Activated CD4-positive, alpha-beta T cell treated with anti-CD3 and anti-CD28 coated beads, Interleukin-2, amount 50 U/mL, for 24 hours (primary cell): Measurements from ENCODE around the gene PCP4L1.

Source experiments
- DNase-seq, 2 donors: peaks; one replicate each; pipeline ENCODE4 v3.0.0-alpha.2; 2020; ENCODE audit warnings: low read depth in 1 of 2, low spot score in 1 of 2

PCP4L1 gene

DNA sequence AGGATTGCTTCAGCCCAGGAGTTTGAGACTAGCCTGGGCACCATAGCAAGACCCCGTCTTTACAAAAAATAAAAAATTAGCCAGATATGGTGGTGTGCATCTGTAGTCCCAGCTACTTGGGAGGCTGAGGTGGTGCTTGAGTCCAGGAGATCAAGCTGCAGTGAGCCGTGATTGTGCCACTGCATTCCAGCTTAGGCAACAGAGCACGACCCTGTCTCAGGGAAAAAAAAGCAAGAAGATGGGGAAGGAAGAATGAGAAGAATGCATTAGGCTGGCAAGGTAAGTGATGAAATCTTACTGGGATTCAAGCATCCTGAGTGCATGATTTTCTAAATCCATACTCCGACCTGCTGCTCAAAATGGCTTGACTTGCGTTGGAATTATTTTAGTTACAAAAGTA, 6.8 kb downstream of the PCP4L1 start:
- DNase-seq, result no peak

DNA sequence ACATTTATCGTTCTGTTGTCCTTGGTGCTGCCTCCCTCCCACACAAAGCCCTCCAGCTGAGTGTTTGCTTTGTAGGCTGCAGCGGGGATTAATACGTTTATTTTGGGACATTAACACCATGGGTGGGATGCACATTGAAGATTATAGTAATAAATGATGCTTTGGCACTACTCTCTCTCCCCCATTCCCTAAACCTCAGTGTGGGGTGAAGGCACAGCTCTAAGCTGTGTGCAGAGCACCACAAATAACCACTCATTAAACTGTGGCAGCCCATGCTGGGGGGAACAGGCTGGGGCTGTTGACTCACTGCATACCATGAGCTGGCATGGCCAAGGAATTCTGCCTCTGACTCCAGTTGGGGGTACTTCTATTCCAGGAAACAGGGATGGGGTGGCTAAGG, 7.7 kb downstream of the PCP4L1 start:
- DNase-seq, result no peak

DNA sequence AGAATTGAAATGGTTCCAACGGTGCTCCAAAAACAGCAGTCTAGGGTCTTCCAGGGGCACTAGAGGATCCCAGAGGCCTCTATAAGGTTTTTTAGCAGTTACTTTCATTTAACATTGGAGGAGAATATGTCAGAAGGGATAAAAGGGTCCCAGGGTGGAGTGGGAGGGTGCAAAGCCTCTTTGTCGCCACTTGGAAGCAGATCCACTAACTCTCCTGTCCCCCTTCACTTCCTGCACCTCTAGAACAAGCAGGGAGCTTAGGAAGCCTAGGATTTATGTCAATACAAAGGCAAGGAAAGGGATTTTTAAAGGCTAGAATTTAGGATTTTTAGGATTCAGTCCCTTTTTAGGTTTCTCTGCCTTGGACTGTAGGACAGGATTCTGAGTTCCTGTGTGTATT, 8.3 kb downstream of the PCP4L1 start:
- DNase-seq, result no peak

DNA sequence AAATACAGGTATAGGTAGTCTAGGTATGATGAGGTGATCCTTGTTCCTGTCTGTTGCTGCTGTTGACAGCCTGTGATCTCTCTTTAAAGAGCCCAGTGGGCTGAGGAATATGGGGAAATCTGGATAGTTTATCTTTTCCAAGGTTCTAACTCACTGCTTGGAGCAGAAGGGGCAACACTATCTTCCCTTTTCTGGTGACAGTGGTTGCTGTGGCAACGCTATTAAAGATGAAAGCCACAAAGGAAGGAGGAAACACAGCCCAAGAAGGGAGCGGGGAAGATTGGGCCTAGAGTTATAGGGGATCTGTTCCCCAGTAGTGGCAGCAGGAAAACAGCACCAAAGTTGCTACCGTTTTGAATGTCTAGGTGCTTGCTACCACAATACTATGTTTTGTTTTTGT, 8.8 kb downstream of the PCP4L1 start:
- DNase-seq, result no peak

DNA sequence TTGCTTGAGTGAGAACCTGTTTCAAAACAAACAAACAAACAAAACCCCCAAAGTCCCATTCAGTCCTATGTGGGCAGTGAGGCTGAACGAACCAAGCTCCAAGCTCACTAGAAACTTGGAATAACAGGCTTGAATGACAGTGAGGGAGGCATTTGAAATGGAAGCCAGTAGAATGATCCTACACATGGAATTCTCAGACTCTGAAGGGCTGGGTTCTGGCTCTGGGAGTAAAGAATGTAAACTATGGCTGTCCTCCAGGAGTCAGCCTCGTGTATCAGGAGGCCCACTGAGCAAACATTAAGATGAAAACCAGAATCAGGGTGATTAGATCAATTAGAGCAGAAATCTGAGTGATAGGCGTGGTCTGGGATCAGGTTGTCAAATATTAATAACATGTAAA, 14.9 kb downstream of the PCP4L1 start:
- no peak for DNase-seq

DNA sequence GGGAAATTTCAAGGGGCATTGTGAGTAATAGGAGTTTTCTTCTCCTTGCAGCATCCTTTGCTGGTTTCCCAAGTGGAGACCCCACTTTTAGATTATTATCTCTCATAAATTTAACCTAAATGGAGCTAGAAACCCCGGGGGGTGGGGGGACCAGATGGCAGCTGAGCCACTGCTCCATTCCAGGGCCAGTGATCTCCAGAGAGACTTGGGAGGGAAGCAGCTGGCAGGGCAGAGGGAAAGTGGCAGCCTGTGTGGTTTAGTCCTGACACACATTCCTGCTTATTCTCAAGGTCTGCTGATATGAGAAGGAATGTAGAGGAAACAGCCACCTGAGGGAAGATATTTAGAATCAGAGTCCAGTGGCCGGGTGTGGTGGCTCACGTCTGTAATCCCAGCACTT, 16.3 kb downstream of the PCP4L1 start:
- no peak for DNase-seq

DNA sequence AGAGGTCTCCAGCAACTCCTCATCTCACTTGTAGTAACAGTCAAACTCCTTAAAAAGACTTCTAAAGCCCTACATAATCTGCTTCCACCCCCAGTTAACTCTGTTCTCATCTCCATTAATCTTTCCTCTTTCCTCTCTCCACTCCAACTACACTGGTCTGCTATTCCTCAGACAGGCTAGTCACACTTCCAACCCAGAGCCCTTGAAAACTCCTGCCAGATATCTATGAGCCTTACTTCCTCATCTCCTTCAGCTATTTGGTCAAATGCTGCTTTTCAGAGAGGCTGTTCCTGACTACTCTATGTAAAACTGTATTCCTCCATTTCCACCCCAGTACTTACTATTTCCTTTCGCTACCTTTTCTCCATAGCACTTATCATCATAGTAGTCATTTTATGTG, 24.4 kb downstream of the PCP4L1 start:
- DNase-seq, result no peak

DNA sequence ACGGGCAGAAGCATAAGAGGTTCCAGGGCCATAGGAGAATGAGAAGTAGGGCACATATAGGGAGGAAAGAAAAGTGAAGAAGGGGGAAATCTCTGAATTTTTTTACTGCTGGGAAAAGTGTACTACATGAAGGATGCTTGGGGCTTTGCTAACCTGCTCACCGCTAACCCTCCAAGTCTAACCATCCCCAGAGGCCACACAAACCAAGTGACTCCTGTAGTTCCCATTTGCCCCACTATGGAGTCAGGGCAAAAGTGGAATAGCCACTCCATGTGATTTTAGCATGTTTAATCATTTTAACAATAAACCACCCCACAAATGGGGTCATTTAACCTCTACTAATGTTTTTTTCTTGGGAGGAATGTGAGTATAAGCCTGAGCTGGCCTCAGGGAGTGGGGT, 26.6 kb downstream of the PCP4L1 start:
- no peak for DNase-seq

DNA sequence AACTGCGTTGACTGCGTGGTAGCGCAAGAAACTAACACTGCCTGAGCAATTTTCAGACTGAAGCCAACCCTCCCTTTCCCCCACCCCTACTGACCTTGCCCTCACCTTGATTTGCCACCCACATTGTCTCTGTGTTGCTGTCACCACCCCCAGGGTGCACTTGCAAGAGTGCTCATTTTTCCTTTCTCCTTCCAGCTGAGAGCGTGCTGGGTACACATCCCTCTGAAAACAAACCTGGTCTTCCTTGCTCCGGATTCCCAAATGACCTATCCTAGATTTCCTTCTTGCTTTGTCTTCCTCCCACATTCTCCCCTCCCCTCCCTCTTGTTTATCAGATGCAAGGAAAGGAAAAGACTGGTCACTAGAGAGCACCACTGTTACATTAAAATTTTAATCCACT, 27.0 kb downstream of the PCP4L1 start:
- no peak for DNase-seq

DNA sequence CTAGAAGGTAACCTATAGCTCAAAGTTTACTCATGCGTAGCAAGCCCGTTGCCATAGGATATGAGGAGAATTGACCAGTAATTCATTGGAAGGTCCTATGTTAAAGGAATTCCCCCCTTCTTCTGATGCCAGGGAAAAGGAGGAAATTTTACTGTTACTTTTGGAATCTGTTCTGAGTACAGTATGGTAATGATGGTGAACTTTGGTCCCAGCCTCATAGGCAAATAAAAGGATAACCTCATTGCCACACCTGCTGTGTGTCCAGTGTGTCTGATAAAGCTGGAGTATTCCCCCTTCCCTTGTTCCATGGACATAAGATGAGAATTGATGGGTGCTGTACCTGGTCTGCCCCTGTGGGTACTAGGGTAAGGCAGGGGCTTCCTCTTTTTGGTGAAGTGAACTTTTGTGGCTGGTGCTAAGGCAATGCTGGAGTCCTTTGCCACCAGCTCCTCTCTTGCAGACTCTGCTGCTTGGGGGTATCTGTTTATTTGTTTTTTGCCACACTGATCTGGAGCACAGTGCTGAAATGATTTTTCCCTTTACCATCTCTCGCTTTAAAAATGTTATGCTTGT, 29.0 kb downstream of the PCP4L1 start:
- DNase-seq, result no peak

DNA sequence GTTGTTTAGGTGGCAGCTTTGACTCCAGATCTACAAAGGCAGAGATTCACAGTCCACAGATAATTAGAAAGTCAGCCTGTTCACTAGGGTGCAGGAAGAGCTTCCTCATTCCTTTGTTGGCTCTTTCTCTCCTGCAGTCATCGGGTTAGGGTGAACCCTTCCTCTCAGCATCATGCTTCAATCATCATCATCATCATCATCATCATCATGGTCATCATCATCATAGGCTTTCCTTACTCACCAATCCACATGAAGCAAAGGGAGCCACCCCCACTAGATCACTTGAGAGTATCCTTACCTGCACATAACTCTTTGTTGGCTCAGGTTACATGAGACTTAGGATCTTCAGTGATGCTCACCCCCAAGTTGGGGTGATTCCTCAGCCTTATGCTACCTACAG, 32.2 kb downstream of the PCP4L1 start:
- no peak for DNase-seq

DNA sequence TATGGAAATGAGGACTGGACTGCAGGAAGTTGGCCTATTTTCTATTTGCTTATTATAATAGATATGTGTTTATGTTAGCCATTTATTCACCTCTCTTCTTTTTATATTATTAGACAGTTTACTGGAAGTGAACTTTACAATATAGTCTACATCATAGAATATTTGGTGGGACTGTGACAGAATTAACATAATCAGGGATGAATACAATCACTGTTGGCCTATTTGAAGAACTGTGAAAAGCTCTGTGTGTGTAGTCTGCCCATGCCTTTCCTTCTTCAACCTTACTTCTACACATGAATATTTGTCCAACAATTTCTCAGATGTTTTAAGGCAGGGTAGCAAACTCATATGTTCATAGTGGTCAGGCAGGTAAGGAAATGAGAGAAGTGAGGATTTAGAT, 38.9 kb downstream of the PCP4L1 start:
- DNase-seq, result no peak

DNA sequence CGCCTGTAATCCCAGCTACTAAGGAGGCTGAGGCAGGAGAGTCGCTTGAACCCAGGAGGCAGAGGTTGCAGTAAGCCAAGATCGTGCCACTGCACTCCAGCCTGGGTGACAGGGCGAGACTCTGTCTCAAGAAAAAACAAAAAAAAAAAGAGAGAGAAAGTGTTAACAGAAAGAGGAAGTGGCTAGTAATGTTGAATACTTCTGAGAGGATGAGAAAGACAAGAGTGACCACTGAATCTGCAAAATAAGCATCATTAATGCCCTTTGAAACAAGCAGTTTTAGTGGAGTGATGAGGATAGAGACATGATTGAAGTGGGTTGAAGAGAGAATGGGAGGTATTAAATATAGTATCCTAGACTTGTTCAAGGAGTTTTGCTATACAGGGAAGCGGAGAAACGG, 39.6 kb downstream of the PCP4L1 start:
- DNase-seq, result no peak

DNA sequence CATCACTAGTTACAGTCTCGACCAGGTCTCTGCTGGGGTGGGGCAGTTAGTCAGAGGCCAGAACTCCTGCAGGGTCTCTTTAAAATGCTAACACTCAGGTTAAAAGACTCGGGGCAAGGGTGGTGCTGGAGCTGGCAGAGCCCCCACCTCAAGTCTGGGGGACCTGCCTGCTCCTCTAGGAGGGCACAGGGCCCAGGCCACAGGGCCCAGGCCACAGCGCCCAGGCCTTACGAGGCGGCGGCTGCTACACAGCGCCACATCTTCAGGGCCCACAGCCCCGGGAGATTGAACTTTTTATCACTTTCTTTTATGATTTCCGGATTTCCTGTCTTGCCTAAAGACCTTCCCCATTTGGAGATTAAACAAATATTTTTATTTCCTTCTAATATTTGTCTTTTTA, 40.8 kb downstream of the PCP4L1 start:
- no peak for DNase-seq

DNA sequence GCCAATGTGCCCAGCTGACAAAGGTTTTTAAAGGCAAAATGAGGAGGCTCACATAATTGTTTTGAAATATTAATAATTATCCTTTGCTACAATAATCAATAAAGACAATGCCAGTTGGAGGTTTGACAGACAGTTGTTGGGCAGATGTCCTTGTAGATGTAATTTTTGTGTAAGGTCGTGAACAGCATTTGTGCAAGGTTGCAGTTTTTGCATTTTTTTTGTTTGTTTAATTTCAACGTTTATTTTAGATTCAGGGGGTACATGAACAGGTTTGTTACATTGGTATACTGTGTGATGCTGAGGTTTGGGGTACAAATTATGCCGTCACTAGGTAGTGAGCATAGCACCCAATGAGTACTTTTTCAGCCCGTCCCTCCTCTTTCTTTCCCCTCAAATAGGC, 41.9 kb downstream of the PCP4L1 start:
- DNase-seq, result no peak

DNA sequence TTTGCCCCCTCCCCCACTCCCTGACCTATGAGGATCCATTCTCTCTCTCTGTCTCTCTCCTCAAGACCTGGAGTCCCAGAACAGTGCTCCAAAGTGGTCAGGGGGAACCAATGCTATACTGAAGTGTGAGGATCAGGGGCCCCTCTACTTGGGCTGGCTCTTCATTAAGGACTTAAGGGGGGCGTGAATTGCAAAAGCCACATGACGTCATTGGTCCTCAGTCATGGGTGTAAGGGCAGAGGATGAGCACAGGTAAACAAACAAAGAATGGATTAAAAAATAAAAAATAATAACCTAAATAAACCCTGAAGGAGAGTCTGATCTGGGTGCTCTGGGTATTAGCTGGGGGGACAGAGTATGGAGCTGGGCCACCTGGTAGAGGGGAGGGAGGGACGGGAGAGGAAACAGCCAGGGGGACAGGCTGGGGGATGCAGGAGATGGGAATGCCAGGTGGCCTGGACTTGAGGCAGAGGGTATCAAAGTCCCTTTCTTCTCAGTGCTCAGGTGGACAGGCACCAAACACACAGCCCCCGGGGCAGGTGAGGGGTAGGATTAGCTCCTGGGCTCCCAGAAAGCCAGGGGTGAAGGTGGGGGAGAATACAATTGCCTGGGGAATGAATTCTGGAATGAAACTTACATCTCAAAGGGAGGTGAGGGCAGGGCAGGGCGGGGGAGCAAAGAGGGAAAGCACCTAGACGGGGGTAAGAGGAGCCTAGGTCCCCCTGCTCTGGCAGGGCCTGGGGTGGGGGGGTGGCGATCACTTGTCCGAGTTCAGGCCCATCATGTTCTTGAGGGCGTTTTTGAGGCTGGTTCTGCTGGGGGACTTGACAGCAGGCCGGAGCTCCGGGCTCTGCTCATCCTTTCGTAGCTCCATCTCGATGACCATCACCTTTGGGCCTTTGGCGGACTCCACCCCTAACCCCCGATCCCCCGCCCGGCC, 46.7 kb downstream of the PCP4L1 start:
- no peak for DNase-seq

DNA sequence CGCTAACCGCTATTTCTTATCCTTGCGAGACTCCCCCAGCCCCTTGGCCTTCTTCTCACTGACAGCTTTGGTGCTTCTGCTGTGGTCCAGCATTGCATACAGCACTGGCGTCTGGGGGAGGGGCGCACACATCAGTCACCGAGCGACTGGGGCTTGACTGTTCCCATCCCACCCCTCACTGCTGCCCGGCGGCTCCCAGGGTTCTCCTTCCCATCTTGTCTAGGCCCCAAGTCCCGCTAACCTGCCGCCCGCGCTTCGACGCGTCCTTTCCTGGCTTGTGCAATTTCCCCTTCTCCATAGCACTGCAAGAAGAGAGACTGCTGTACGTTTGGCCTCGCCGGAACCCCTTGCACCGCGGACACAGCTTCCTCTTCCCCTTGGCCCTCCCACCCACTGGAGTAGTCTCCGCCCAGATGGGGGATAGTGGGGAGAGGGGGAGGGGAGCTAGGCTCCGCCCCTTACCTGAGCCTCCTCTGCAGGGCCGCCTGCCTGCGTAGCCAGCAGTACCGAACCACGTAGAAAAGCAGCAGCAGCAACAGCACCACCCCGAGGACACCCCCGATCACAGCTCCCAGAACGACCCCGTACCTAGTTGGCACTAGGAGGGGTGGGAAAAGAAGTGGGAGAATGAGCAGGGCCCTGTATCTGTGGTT, 47.4 kb downstream of the PCP4L1 start:
- DNase-seq, result peak; percentile 58 to 68

DNA sequence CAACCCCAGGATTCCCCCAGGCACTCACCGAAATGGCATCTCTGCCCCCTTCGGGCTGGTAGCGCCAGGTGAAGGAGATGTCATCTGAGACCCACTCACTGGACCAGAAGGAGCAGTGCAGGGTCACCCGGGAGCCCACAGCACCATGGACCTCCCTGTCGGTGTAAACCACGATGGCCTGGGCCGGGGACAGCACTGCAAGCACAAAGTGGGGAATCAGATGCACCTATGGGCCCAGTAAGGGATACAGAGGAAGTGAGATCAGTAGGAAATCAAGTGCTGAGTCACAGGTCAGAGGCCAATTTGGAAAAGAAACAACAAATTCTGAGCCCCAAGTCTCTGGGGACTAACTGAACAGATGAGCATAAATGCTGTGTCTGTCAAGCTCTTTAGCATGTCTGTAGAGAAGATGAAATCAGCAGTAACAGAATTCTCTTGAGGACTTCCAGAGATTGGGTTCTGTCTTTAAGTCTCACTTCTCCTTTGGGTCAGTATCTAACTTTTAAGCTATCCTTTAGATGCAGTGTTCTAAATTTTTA, 48.8 kb downstream of the PCP4L1 start:
- no peak for DNase-seq

DNA sequence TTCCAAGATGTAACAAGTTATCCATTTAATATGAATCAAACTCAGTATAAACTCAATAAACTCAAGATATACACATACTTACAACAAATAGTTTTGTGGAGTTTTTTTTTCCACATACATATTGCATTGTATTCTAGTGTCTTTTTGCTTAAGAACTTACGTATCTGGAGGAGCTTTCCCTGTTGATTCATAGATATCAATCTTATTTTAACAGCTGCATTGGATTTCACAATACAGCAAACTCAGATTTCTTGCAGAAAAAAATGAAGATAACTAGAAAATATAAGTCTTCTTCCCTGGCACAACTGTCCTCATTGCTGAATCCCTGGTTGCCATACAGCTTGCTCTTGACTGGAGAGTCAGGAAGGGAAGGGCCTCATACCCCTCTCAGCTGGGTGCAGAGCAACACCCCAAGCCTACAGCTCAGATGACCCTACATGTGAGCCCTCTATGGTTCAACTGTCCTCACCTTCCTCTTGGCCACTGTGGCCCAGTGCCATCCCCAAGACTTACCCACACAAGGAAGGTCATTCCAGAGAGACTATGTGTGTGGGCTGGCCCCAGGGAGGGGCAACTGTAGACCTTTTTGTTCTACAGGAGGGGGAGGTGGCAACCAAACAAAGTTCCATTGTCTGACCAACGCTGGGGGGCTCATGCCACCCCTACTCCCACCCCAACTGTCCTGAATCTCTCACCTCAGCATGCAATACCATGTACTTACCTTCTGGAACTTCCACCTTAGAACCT, 49.5 kb downstream of the PCP4L1 start:
- DNase-seq, result no peak

DNA sequence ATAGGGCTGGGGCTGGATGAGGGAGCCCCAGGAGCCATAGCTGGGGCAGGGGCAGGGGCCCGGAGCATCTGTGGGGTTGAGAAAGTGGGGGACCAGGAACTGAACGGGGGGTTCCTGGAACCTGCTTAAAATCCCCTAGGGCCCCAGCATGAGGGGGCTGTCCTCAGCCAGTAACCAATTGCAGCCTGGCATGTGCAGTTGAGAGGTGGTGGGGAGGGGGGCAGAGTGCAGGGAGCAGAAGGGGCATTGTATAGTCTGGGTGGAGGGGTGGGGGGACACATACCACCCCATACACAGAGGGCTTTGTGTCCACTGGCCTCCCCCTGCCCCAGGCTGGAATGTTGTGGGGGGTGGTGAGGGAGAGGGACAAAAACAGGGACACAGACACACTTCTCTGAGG, 51.3 kb downstream of the PCP4L1 start, which contains the start of gene MPZ:
TSS of gene MPZ (minus strand) at position 101 of the 400 bp plus-strand sequence. CDS start at position 38, 63 bp downstream.
- no peak for DNase-seq

DNA sequence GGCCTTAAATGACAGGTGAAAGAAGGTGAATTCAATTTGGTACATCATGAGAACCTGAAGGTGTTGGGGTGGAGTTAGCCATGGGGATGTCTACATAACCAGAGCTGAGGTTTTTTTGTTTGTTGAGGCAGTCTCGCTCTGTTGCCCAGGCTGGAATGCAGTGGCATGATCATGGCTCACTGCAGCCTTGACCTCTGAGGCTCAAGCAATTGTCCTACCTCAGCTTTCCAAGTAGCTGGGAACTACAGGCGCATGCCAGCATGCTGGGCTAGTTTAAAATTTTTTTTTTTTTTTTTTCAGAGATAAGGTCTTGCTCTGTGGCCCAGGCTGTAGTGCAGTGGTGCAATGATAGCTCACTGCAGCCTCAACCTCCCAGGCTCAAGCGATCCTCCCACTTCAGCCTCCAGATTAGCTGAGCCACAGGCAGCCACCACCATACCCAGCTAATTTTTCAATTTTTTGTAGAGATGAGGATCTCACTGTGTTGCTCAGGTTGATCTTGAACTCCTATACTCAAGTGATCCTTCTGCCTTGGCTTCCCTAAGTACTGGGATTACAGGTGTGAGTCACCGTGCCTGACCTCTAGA, 53.1 kb downstream of the PCP4L1 start:
- DNase-seq, result no peak
